Activated effector memory CD4-positive, alpha-beta T cell treated with anti-CD3 and anti-CD28 coated beads, Interleukin-2, amount 50 U/mL, for 16 hours (primary cell): Measurements from ENCODE around the gene DHRS1.
A peak's percentile ranks its signal among the peaks of the same experiment; 100 is the strongest.

Experiments
- DNase-seq: peaks from one replicate; pipeline ENCODE4 v3.0.0-alpha.2; 2020

Gene DHRS1

DNA sequence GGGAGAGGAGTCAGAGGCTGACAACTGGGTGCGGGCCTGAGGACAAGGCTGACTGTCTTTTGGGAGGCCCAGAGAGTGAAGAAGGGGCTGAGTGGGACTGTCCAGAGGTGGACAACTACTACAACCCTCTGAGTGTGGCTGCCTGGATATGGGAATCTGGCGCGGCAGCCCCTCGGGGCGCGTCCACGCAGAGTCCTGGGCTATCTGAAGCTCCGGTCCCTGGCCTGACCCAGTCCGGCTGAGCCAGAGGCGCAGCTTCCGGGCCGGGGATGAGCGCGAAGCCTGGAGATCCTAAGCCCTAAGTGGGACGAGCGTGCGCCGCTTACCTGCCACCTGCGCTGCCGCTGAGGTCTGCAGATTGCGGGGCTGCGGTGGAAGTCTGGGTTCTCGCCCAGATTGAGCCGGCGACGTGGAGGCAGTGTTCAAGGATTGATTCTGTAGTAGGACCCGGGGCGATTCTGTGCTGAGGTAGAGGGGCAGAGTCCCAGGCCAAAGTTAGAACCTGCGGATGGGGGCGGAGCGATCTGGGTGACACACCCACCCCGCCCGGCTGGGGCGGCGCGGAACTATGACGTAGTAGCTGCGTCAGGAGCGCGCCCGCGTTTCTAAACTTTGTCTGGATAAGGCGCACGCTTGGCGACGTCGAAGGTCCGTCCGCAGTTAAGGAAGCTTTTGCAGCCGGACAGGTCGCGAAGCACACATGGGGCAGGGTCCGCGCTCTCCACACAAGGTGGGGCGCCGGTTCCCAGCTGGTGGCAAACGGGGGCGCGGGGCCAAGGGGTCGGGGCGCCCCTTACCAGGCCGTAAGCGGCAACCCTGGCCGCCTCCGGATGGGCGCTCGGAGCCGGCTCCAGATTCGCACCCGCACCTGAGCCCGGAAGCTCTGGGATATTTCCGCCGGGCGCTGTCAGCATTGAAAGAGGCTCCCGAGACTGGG, at the start of gene DHRS1, which contains the start of gene NOP9:
Gene DHRS1 (minus strand): TSS at position 526 of the 937 bp plus-strand sequence. CDS start 674 bp downstream, outside the sequence.
Gene NOP9 (plus strand): TSS at position 596 of the 937 bp plus-strand sequence. CDS start 105 bp downstream, at position 701.
- DNase-seq = peak; percentile 98

DNA sequence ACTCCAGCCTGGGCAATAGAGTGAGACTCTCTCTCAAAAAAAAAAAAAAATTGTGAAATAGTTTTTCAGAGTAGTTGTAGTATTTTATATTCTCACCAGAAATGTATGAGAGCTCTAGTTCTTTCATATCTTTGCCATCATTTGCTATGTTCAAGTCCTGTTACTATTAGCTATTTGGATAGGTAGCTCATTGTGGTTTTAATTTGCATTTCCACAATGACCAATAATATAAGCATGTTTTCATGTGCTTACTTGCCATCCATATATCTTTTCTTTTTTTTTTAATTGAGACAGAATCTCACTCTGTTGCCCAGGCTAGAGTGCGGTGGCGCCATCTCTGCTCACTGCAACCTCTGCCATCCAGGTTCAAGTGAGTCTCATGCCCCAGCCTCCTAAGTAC, 48.6 kb upstream of the DHRS1 start:
- DNase-seq = no peak

DNA sequence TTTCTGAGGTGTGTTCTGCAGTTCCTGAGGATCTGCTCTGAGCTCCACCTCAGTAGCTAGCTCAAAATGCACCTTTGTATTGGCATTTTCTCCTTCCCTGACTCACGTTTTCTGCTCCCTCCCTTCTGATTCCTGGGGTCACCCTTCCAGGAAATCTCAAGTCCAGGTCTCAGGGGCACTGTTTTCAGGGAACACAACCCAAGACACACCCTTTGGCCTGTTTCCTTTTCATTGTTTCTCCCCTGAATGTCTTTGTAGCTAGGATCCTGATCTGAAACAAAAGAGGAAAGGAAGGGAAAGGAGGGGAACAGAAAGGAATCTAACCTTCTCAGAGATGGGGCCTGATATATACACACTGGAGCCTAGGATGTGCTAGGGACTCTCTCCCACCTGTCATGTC, 47.6 kb upstream of the DHRS1 start:
- no peak for DNase-seq

DNA sequence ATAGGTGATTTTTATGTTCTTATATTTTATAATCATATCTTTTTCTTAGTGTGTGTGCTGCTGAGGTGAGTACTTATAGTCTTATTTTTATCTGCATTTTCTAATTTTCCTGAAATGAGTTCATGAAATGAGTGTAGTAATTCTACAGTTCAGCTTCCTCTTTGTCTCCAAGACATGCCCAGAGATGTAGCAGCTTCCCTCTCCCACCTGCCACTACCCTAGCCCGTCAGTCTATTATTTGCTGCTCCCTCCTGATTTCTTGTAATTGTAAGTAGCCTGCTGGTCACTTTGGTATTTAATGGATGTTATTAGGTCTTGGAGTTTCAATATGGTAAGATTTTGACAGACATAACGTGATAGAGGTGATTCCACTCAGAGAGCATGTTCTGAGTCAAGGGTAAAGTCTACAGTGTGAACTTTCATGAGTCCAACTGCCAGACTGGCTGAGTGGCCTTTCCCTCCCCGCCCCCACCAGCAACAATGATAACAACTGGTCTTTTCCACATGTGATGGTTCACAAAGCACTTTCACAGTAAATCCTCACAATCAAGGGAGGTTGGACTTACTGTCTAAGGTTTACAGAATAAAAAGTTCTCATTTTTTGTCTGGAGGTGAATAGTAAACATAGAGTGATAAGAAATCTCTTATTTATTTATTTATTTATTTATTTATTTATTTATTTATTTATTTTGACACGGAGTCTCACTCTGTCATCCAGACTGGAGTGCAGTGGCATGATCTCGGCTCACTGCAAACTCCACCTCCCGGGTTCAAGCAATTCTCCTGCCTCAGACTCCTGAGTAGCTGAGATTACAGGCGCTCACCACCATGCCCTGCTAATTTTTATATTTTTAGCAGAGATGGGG, 44.4 kb upstream of the DHRS1 start:
- DNase-seq = no peak

DNA sequence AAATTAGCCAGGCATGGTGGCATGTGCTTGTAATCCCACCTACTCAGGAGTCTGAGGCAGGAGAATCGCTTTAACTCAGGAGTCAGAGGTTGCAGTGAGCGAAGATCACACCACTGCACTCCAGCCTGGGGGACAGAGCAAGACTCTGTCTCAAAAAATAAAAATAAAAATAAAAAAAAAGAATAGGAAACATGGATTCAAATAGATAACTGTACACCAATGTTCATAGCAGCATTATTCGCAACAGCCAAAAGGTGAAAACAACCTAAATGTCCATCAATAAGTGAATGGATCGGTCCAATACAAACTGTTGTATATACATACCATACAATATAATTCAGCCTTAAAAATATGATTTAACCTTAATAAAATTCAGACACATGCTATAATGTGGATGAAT, 43.3 kb upstream of the DHRS1 start:
- DNase-seq = no peak

DNA sequence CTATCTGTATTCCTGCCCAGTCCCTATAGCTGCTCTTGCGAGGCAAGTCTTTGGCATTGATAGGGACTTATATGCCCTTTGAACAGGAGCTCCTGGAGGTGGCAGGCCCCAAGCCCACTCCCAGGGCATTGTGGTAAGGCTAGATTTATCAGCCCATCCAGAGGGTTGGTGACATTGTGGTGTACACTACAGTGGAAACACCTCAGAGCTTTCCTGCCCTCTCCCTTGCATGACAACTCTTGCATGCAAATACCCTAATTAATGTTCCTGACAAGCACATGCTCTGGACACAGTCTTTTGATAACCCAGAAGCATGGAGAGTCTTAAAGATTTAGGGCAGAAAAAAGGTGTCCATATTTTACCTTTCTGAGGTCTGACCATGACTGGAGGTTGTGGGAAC, 41.0 kb upstream of the DHRS1 start:
- no peak for DNase-seq

DNA sequence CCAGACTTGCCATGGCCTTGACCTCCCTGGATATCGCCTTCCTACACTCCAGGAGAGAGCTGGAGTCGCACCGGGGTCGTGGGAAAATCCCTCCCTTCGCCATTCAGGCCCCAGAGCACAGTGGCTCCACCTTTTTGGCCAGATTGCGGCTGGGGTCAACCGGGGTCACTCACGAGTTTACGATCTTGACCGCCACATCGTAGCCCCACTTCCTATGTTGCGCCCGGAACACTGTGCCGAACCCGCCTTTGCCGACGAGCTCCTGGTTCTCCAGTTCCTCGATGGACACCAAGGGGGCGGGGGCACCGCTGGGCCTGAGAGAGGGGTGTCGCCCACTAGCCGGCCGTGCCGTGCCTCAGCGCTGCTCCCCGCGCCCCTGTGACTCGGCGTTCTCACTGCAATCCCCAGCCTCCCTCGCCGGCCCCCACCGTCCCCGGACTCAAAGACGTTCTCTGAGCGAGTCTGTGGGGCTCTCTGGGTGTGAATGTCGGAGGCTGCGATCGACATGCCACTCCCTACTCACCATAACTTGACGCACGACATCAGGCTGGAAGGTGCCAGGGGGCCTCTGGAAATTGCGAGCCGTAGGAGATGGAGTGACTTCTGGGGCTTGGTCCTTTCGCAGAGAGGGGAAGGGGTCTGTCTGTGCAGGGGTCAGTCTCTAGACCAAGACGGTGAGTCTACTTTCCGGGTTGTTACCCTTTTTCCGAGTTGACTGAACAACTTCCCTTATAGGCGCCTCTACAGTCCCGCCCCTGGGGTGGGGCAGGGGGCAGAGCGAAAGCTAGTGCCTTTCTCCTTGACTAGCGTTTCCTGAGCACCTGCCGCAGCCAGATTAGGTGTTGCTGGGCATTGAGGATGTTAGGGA, 39.9 kb upstream of the DHRS1 start, which contains the start of gene RIPK3:
Gene RIPK3 (minus strand): TSS at position 708 of the 868 bp plus-strand sequence. CDS start 165 bp downstream, at position 543.
- DNase-seq = peak; percentile 90

DNA sequence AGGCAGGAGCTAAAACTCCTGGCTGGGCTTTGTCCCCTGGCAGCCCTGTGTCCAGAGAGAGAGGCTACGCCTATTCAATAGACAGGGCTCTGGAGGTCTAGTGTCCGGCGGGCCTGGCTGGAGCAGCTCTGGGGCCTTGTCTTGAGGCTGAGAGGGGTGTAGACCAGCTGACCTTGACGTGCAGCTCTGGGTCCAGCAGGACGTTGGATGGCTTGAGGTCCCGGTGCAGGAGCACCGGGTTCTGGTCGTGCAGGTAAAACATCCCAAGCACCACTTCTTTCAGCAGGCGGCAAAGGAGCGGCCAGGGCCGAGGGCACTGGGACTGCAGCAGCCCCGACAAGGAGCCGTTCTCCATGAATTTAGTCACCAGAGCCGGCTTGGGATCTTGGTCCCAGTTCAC, 39.3 kb upstream of the DHRS1 start:
- no peak for DNase-seq

DNA sequence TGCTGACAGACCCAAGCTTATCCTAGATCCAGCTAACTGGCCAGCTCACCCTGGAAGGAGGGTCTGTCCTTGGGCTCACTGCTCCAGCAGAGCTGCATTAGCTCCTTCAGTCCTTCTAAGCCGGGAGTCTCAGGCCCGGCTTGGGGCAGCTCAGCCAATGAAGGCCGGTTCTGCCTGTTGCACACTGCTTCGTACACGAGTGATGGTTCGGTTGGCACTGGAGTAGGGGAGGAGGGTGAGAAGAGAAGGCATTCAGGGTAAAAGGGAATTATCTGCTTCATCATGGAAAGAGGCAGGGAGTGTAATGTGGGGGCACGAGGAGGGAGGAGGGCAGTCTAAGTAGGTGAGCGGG, 38.2 kb upstream of the DHRS1 start:
- no peak for DNase-seq

DNA sequence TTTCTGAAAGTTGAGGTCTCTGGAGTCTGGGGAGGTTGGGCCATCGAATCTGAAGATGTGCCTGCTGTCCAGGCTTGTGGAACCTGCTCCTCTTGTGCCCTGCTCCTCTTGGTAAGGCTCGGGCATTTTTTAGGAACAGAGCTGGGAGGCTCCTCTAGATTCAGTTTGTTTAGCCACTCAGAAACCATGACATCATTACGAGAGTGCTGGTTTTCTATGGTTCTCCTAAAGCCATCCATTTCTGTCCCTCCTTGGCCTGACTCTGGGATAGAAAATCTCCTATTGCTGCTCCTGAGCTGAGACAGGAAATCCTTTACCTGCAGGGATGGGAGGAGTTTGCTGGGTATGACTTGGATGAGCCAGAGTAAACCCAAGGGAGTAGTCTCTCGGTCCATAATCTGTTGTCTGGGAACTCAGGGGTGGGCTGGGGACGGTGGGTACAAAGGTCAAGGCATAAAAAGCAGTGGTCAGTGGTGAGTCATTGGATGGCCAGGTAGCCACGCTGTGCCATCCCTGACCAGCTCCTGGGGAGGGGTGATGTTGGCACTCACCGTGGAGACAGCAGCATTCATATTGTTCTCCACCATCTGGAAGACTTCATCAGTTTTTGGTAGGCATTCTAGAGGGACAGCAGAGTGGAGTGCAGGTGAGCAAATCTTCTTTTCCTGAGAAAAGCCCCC, 37.7 kb upstream of the DHRS1 start:
- DNase-seq = no peak

DNA sequence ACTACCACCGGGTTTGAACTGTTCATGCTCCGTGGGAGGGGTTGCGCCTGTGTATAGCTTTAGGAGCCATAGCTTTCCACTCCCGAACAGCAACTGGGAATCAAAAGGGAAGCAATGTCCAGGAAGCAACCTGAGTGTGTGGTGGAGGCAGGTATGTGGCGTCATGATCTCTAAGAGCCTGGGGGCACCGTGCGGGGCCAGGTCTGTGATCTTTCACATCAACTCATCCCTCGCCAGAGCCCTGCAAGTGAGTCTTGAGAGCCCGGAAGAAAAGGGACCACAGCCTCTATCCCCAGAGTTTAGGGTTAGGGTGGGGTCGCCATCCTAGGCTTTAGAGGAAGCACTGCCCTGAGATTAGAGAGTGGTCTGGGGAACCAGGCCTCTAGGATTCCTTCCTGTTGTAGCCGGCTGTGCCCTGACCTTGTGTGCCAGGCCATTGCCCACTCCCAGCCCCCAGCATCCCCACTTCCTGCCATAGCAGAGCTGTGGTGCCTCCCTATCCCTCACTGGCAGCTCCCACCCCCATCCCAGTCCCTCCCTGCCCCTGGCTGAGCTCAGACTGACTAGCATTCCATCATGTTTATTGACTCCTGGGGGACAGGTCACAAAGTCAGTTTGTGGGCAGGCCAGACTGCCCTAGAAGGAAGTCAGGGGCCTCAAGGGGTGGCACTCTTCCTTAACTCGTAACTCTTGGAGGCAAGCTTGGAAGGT, 36.0 kb upstream of the DHRS1 start:
- no peak for DNase-seq

DNA sequence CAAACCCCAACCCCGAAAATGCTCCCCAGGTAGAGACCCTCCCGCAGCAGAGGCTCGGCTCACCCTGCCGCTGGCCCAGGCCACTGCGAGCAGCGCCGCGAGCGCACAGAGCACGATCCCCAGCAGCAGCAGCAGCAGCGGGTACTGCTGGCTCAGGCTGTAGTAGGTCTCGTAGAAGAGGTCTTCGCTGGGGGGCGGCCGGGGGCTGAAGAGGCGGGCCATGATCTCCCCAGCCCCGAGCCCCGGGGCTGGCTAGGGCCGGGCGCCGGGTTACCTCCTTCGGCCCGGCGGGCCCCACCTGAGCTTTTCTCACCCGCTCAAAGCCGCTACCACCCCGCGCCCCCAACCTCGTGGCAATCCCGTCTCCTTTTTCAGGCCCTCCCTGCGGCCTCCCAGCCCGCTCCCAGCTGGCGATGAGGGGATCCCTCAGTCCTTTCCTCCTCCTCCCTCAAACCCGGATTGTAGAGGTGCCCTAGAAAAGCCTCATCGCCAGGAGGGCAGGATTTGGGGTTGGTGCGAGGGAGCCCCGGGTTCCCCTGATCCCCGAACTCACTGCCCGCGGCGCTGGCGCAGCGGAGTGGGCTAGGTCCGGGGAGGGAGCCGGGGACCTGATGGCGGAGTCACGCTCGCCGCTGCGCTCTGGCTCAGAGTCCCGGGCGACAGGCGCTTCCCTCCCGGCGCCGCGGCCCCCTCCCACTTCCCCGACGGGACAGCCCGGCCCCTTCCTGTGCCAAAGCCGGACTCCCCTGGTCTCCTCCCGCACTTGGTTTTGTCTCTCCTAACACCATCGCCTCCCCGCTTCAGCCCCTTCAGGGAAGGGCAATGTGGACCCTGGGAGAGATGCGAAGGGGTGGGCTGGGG, 35.1 kb upstream of the DHRS1 start, which contains the start of gene ADCY4:
Gene ADCY4 (minus strand): TSS at position 641 of the 861 bp plus-strand sequence. CDS start 419 bp downstream, at position 222.
- DNase-seq = peak; percentile 71

DNA sequence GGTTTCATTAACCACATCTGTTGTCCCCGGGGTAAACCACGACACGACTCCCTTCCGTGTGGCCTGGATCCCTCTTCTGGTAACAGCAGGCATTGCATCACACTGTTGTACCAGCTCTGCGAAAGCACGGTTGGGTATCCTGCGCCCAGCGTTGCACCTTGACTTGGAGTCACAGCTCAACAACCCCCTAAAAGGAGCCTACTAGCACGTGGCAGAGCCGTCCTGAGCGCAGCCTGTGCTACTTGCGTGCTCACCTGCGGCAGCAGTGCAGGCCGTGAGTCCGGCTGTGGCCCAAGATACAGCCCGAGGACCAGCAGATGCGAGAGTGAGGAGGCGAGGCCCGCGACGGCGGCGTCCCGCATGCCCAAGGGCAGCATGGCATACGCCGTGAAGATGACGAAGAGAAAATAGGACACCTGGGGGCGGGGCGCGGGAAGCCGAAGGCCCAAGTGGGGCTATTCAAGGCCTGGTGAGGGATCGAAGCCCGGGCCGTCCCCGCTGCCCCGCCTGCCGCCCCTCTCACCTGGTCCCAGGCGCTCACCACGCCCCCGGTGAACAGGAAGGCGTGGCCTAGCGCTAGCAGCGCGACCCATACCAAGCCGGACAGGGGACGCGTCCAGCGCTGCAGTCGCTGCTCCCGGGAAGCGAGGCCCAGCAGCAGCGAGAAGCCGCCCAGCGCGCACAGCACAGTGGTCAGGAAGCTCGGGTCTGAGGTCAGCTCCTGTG, 32.9 kb upstream of the DHRS1 start:
- DNase-seq = peak; percentile 92

DNA sequence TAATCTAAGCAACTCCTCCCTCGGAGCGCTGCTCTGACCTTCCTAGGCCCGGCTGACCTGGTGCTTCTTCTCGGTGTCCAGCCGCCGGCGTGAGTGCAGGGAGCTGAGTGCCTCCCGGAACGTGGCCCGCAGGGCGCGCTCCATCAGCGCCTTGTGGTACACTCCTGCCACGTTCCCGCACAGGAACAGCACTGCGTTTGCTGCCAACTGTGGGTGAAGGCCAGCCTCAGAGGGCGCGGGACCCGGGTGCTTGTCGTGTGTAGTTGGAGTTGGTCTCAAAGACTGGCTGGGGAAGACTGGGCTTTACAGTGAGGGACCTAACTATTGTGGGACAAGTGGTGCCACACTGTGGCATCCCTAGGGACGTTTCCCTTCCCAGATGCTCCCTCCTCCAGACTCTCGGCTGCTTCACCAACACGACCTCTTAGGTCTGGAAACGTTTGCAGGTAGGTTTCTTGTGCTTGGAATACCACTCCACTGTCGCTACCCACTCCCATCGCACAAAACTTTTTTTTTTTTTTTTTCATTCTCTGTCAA, 32.2 kb upstream of the DHRS1 start:
- DNase-seq = no peak

DNA sequence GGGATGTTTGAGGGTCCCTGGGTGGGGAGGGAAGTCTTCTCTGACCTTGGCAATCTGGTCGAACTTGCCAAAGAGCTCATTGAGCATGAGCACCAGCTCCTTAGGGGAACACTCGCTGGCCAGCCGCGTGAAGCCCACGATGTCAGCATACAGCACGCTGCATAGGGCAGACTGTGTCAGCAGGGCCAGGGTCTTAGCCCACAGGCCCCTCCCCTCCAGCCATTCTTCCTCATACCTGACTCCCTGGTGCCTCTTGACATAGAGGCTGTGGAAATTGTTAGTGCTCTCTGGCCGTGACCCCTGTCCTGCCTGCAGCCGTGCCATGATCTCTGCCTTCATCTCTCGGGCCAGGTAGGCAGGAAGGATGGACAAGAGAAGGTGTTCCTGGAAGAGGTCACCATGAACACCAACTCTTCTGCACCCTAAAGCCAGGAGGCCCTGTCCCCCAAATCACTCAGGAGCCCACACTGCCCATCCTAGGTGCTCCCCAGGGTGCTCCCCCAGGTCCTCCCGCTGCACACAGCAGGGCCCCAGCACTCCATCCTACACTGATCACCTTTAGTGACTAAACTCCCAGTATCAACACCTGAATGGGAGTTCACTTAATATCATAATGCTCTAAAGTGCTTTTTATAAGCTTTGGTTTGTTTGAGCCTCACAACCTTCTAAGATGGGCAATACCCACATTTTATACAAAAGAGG, 31.5 kb upstream of the DHRS1 start:
- no peak for DNase-seq

DNA sequence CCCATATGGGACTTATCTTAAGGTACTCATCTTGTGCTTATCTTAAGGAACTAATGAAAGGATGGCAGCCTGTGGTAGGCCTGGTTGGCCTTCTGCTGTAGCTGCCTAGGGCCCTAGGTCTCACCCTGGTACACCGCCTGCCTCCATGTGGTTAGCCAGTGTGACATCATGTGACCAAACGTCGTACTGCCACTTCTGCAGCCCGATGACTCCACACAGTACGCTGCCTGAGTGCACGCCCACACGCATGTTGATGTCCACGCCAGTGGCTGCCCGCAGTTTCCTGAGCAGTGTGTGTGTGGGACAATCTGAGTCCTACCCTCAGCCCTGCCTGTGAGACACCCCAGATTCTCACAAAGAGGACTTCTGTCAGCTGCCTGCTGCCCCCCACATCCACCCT, 30.2 kb upstream of the DHRS1 start:
- DNase-seq = peak; percentile 80

DNA sequence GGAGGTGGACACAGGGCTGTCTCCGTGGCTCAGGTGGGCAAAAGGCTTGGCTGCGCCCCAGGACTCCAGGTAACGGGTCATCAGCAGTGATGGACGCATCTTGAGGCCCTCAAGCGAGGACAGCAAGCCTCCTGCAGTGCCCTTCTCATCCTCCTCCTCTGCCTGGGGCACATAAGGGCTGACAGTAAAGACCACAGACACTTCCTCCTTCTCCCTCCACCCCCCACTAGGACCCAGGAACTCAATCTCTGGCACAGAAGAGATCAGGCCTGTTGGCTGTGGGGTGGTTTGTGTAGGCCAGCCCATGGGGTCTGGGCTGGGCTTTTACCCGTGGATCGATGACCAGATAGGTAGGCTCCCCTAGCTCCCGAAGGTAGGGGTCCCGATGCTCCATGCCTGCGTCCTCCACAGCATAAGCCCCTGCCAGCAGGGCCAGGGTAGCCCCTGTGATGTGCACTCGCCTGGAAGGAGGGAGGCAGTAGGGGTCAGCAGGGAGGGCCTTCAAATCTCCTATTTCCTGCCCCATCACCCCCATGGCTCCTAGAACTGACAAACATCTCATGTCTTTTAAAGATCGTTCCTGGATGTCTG, 29.6 kb upstream of the DHRS1 start:
- no peak for DNase-seq

DNA sequence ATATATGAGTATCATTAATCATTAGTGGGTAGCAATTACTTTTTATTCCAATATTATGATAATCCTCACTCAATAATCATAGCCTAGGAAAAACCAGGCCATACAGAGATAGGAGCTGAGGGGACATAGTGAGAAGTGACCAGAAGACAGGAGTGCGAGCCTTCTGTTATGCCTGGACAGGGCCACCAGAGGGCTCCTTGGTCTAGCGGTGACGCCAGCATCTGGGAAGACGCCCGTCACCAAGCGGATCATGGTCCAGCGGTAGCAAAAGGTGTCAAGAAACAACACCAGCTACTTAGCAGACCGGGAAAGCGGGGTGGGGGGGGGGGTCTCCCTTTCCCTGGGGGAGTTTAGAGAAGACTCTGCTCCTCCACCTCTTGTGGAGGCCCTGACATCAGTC, 28.3 kb upstream of the DHRS1 start:
- peak; percentile 69 for DNase-seq
